HCT116 (cell line): ENCODE data around the gene RAB3C. TPM values are rescaled to one million over a fixed set of nuclear protein-coding genes. Genes with fewer than 3 reads are reported as not detected.

Experiments
- ATAC-seq: fragments of 200-7000 bp; cut with Tn5 transposase; 2 replicates; pipeline ENCODE4 v1.9.1; 2020; ENCODE audit warnings: mild to moderate bottlenecking, moderate library complexity
- BruUV-seq: library from RNA; stranded (reverse); fragments of 400-500 nt; replicated peaks from 2 replicates; lab custom pipeline; 2021; lab: Mats Ljungman, UMichigan
- CTCF ChIA-PET: fragments of 300-600 bp; sonication (Branson Sonifier 250); formaldehyde crosslinking; loops from one replicate; lab custom pipeline; 2021; ENCODE audit warnings: antibody characterized with exemption; lab: Charles Lee
- POLR2A ChIA-PET: fragments of 300-600, 350-600 bp; sonication (Branson Sonifier 250); formaldehyde crosslinking; loops from one replicate; lab custom pipeline; 2021; ENCODE audit warnings: antibody characterized with exemption; lab: Charles Lee
- RAD21 ChIA-PET, 2 experiments: fragments of 300-600 bp; sonication (Branson Sonifier 250); formaldehyde crosslinking; loops; one replicate each; lab custom pipeline; 2023; ENCODE audit warnings: low total read pairs in 2 of 2; ENCODE audit not compliant: uncharacterized antibody in 2 of 2, unreplicated experiment in 2 of 2, low non-redundant PET in 1 of 2; lab: Charles Lee
- DNase-seq: peaks from one replicate; pipeline ENCODE4 v3.0.0-alpha.2; 2010; ENCODE audit warnings: low read depth, low spot score
- H2AFZ ChIP-seq: fragments of 200-600 bp; shearing (Covaris generic), sonication (generic); 2 replicates; pipeline ENCODE4 v1.6.1; 2017; ENCODE audit warnings: low read depth, mixed run types, mixed read lengths, antibody characterized with exemption, low read length; ENCODE audit not compliant: poor library complexity, severe bottlenecking
- H3K27ac ChIP-seq: 2 replicates; pipeline ENCODE4 v1.5.1; 2012; ENCODE audit warnings: low read depth, low read length
- H3K27me3 ChIP-seq: fragments of 200-600 bp; sonication (generic); 2 replicates; pipeline ENCODE4 v1.6.1; 2016; ENCODE audit warnings: mixed run types, low read length, mixed read lengths; ENCODE audit not compliant: insufficient read depth
- H3K36me3 ChIP-seq, 2 experiments: fragments of 200-500 bp in 1 of 2; fragments of 200-600 bp in 1 of 2; sonication (Bioruptor generic) in 1 of 2; sonication (generic) in 1 of 2; 2 replicates each; pipeline versions ENCODE4 v1.5.1 to v1.6.1; 2014 to 2016; ENCODE audit warnings: low read length in 2 of 2, inconsistent platforms in 1 of 2, mixed read lengths in 1 of 2, mixed run types in 1 of 2; ENCODE audit not compliant: insufficient read depth in 2 of 2, control insufficient read depth in 1 of 2
- H3K4me1 ChIP-seq, 2 experiments: fragments of 200-600 bp in 1 of 2; sonication (generic) in 1 of 2; 2 replicates each; pipeline versions ENCODE4 v1.5.1 to v1.6.1; 2012 to 2017; ENCODE audit warnings: low read length in 2 of 2, inconsistent platforms in 1 of 2, mild to moderate bottlenecking in 1 of 2, mixed read lengths in 1 of 2, mixed run types in 1 of 2, moderate library complexity in 1 of 2; ENCODE audit not compliant: insufficient read depth in 2 of 2, control insufficient read depth in 1 of 2
- H3K4me2 ChIP-seq: fragments of 200-600 bp; sonication (generic); 2 replicates; pipeline ENCODE4 v1.6.1; 2017; ENCODE audit warnings: mixed run types, low read length, mixed read lengths
- H3K4me3 ChIP-seq, 2 experiments: fragments of 200-600 bp in 1 of 2; sonication (generic) in 1 of 2; replicated peaks in 1 of 2; 2 replicates each; pipeline ENCODE4 v1.5.1; 2011 to 2016; ENCODE audit warnings: low read length in 2 of 2, control low read depth in 1 of 2, low read depth in 1 of 2, mild to moderate bottlenecking in 1 of 2, mixed read lengths in 1 of 2, mixed run types in 1 of 2
- H3K79me2 ChIP-seq: fragments of 200-600 bp; sonication (generic); 2 replicates; pipeline ENCODE4 v1.6.1; 2017; ENCODE audit warnings: mild to moderate bottlenecking, mixed run types, low read length, moderate library complexity, mixed read lengths; ENCODE audit not compliant: insufficient read depth
- H3K9ac ChIP-seq: fragments of 200-600 bp; sonication (generic); 2 replicates; pipeline ENCODE4 v1.6.1; 2016; ENCODE audit warnings: low read length, mixed read lengths
- H3K9me2 ChIP-seq: fragments of 200-600 bp; sonication (generic), shearing (Covaris generic); 2 replicates; pipeline ENCODE4 v1.6.1; 2017; ENCODE audit warnings: mixed run types, mild to moderate bottlenecking, moderate library complexity; ENCODE audit not compliant: insufficient read depth
- H3K9me3 ChIP-seq, 2 experiments: fragments of 200-500 bp in 1 of 2; fragments of 200-600 bp in 1 of 2; sonication (Bioruptor generic) in 1 of 2; sonication (generic) in 1 of 2; 2 replicates each; pipeline ENCODE4 v1.6.1; 2014 to 2017; ENCODE audit warnings: low read length in 2 of 2, mixed read lengths in 2 of 2, inconsistent platforms in 1 of 2, low read depth in 1 of 2, mild to moderate bottlenecking in 1 of 2, mixed run types in 1 of 2, moderate library complexity in 1 of 2; ENCODE audit not compliant: control insufficient read depth in 1 of 2, insufficient read depth in 1 of 2
- H4K20me1 ChIP-seq: fragments of 200-600 bp; sonication (generic), shearing (Covaris generic); 2 replicates; pipeline ENCODE4 v1.6.1; 2017; ENCODE audit warnings: mixed run types, mild to moderate bottlenecking, moderate library complexity; ENCODE audit not compliant: insufficient read depth
- EGR1 ChIP-seq: IDR thresholded peaks from 2 replicates; pipeline ENCODE4 v1.6.1; 2012; ENCODE audit warnings: low read depth
- ELF1 ChIP-seq: IDR thresholded peaks from 2 replicates; pipeline ENCODE4 v1.6.1; 2012; ENCODE audit warnings: low read depth, borderline replicate concordance
- EZH2 ChIP-seq: fragments of 200-600 bp; sonication (generic); IDR thresholded peaks from 2 replicates; pipeline ENCODE4 v1.6.1; 2017; ENCODE audit warnings: antibody characterized with exemption, mixed run types
- FOSL1 ChIP-seq: IDR thresholded peaks from 2 replicates; pipeline ENCODE4 v1.6.1; 2012; ENCODE audit warnings: low read depth
- JUND ChIP-seq: IDR thresholded peaks from 2 replicates; pipeline ENCODE4 v1.6.1; 2012
- POLR2A ChIP-seq: IDR thresholded peaks from 2 replicates; pipeline ENCODE4 v1.7.0; 2011; ENCODE audit warnings: borderline replicate concordance; ENCODE audit not compliant: insufficient read depth, insufficient read length; ENCODE audit errors: extremely low read depth
- SP1 ChIP-seq: IDR thresholded peaks from 2 replicates; pipeline ENCODE4 v1.6.1; 2012; ENCODE audit warnings: low read depth
- intact Hi-C: fragments of 100-400 bp; cut with micrococcal nuclease; formaldehyde crosslinking; loops from 2 replicates; pipeline ENCODE4 v1.10.0; 2022
- total RNA-seq: library from RNA; stranded (reverse); gene quantifications from one replicate; pipeline ENCODE4 v1.2.1, GENCODE V29; 2021; ENCODE audit not compliant: unreplicated experiment
- TF ChIP-seq, protein P1 (sequence below): IDR thresholded peaks from 2 replicates; pipeline ENCODE4 v1.6.1; 2012
- TF ChIP-seq, protein P2 (sequence below): IDR thresholded peaks from 2 replicates; pipeline ENCODE4 v1.6.1; 2012

The RAB3C gene
- total RNA-seq, 1 experiment from 2014 or later = not detected

DNA sequence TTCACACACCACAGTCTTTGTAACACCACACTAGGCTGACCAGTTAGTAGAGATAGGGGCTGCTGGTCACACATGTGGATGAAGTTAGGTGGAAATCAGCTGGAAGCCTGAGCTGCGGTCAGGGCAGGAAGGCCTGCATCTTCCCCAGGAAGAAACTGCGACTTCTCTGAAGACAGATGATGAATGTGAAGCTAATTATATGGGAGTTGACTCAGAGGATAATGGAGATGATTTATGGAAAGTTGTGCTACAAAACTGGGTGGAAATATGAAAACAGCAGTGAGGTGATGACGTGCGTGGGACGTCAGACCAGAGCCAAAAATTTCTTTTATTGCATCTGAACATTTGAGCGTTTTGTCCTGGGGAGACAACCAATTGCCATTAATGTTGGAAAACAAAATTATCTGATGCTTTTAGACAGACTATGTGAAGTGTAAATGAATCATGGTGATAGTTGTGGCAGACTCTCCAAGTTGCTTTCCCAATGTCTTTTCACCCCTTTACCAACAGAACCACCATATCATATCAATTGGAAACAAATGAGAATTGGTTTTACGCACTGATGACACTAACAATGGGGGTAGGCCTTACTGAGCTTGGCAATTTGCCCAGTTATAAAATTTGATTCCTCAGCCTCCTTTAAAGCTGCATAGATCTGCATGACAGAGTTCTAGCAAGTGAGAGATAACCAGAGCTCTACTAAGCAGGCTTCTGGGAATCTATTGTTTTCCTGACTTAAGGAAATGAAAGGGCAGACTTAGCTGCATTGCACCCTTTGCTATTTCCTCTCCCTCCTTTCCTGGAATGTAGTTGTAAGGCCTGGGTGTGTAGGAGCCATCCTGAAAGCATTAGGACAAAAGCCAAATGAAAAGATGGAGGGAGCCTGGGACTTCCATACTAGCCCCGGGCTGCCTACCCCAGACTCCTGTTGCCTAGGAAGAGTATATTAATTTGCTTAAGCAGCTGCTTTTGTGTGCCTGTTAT, 84.0 kb downstream of the RAB3C start:
- Histone ChIP-seq H3K9ac (no peak overlapping the region), H2AFZ (no peak overlapping the region), H3K27ac (no peak overlapping the region), H3K79me2 (no peaks in the 10 kb centered on the region), H3K4me2 (no peak overlapping the region), H3K27me3 (peaks cover 6% of the 10 kb centered on the region; the same call in 1 of the 2 replicates), H3K4me1 (no peaks in the 10 kb centered on the region), H3K9me3 (no peaks in the 10 kb centered on the region), H3K36me3 (no peaks in the 10 kb centered on the region), H3K9me2 (no peaks in the 10 kb centered on the region), H3K4me3 (no peak overlapping the region), H4K20me1 (no peaks in the 10 kb centered on the region)
- DNase-seq = no peak
- BruUV-seq = no TSS peak
- ChIA-PET POLR2A (no interaction called here), CTCF (no interaction called here), RAD21 (no interaction called here)
- ATAC-seq = no peak
- intact Hi-C loops = no loop called here
- TF ChIP-seq POLR2A = no peak

DNA sequence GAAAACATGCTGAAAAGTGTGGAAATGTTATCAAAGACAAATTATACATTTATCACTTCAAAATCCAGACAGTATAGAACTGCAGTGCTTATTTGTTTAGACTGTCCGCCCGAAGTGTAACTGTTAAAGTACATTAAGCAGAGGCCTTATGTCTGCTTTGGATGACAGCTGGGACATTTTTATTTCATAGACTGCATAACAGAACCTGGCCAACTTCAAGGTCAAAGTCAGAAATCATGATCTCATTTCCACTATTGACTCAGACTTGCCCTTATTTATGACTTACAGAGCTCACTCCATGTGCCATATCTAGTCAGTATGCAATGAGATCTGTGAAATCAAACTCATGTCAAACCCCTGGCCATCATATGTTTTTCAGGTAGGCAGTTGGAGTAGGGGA, 87.7 kb downstream of the RAB3C start:
- Histone ChIP-seq H3K27ac (no peak overlapping the region), H3K79me2 (no peaks in the 10 kb centered on the region), H2AFZ (no peak overlapping the region), H4K20me1 (no peaks in the 10 kb centered on the region), H3K27me3 (peaks cover 3% of the 10 kb centered on the region), H3K36me3 (no peaks in the 10 kb centered on the region), H3K4me3 (no peak overlapping the region), H3K9ac (no peak overlapping the region), H3K4me1 (no peaks in the 10 kb centered on the region)
- no peak for ATAC-seq
- BruUV-seq = no TSS peak
- POLR2A ChIA-PET = no interaction called here
- TF ChIP-seq SP1 (no peak), EGR1 (no peak), FOSL1 (no peak), EZH2 (no peak), JUND (no peak), ELF1 (no peak)
- TF ChIP-seq, protein P1, sequence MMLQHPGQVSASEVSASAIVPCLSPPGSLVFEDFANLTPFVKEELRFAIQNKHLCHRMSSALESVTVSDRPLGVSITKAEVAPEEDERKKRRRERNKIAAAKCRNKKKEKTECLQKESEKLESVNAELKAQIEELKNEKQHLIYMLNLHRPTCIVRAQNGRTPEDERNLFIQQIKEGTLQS = no peak
- TF ChIP-seq, protein P2, sequence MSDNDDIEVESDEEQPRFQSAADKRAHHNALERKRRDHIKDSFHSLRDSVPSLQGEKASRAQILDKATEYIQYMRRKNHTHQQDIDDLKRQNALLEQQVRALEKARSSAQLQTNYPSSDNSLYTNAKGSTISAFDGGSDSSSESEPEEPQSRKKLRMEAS = no peak
- TF ChIP-seq, all 23 proteins: peak for 0
- RAD21 ChIA-PET = no interaction called here
- no peak for DNase-seq
- CTCF ChIA-PET = no interaction called here
- intact Hi-C loops = no loop called here
- H3K9me2 ChIP-seq = no peaks in the 10 kb centered on the region
- H3K4me2 ChIP-seq = no peak overlapping the region
- H3K9me3 ChIP-seq = no peaks in the 10 kb centered on the region
